Esophagus muscularis mucosa (tissue), 4 donors: ENCODE measurements around the gene MS4A15.

Source experiments
- EP300 ChIP-seq: sonication (generic); formaldehyde crosslinking; IDR thresholded peaks from one replicate; pipeline ENCODE4 v1.6.1; 2017; ENCODE audit warnings: antibody characterized with exemption
- POLR2AphosphoS5 ChIP-seq, 2 donors: sonication (generic); formaldehyde crosslinking; IDR thresholded peaks; one replicate each; pipeline ENCODE4 v1.6.1; 2017; ENCODE audit warnings: antibody characterized with exemption in 2 of 2
- TF ChIP-seq, protein P1 (sequence below), 3 experiments: fragments of 200-600 bp in 2 of 3; fragments of 450-650 bp in 1 of 3; sonication (generic) in 2 of 3; IDR thresholded peaks; one replicate each; pipeline ENCODE4 v1.5.1; 2017 to 2019; ENCODE audit warnings: antibody characterized with exemption in 3 of 3, mild to moderate bottlenecking in 2 of 3, moderate library complexity in 1 of 3

DNA sequence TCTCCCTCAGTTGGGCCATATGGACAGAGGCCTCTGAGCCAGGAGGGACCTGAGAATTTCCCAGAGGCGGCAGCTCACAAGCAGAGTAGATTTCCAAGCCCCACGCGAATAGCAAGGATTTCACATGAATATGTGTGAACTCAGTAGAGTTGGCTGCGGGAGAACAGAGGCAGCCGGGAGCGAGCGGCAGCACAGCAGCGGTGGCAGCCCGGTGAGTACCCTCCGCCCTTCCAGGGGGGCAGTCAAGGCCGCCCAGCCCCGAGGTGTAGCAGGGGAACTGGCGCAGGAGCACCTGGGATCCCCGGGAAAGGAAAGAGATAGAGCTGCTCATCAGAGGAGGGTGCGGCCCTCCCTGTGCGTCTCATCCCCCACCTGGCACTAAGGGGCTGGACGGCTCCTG is 8.4 kb upstream of the MS4A15 start:
- TF ChIP-seq, protein P1, sequence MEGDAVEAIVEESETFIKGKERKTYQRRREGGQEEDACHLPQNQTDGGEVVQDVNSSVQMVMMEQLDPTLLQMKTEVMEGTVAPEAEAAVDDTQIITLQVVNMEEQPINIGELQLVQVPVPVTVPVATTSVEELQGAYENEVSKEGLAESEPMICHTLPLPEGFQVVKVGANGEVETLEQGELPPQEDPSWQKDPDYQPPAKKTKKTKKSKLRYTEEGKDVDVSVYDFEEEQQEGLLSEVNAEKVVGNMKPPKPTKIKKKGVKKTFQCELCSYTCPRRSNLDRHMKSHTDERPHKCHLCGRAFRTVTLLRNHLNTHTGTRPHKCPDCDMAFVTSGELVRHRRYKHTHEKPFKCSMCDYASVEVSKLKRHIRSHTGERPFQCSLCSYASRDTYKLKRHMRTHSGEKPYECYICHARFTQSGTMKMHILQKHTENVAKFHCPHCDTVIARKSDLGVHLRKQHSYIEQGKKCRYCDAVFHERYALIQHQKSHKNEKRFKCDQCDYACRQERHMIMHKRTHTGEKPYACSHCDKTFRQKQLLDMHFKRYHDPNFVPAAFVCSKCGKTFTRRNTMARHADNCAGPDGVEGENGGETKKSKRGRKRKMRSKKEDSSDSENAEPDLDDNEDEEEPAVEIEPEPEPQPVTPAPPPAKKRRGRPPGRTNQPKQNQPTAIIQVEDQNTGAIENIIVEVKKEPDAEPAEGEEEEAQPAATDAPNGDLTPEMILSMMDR (IDR thresholded peaks at IDR 0.05): no peak
- TF ChIP-seq POLR2AphosphoS5 (IDR thresholded peaks at IDR 0.05) (no peak), EP300 (no peak)
